Trophoblast cell (in vitro differentiated cells and primary cell): Measurements from ENCODE around the gene PCARE.
A peak's percentile ranks its signal among the peaks of the same experiment; 100 is the strongest.

Source experiments
- DNase-seq, 2 donors: peaks; one replicate each; pipeline ENCODE4 v3.0.0-alpha.2; 2016
- H2AFZ ChIP-seq: 2 replicates; pipeline ENCODE4 v1.6.1; 2013; ENCODE audit warnings: low read length, moderate library complexity, mild to moderate bottlenecking; ENCODE audit not compliant: insufficient read depth, poor library complexity
- H2AK5ac ChIP-seq: 2 replicates; pipeline ENCODE4 v1.6.1; 2013; ENCODE audit warnings: mild to moderate bottlenecking, low read length
- H2BK120ac ChIP-seq: 2 replicates; pipeline ENCODE4 v1.6.1; 2013; ENCODE audit warnings: low read length, mild to moderate bottlenecking, moderate library complexity; ENCODE audit not compliant: insufficient read depth, poor library complexity
- H2BK12ac ChIP-seq: 2 replicates; pipeline ENCODE4 v1.6.1; 2013; ENCODE audit warnings: mild to moderate bottlenecking, low read length, moderate library complexity
- H2BK5ac ChIP-seq: 2 replicates; pipeline ENCODE4 v1.6.1; 2013; ENCODE audit warnings: low read length, low read depth, moderate library complexity, mild to moderate bottlenecking; ENCODE audit not compliant: poor library complexity
- H3K14ac ChIP-seq: 2 replicates; pipeline ENCODE4 v1.6.1; 2013; ENCODE audit warnings: mild to moderate bottlenecking, low read length
- H3K18ac ChIP-seq: 2 replicates; pipeline ENCODE4 v1.6.1; 2013; ENCODE audit warnings: mild to moderate bottlenecking, low read length
- H3K23ac ChIP-seq: 2 replicates; pipeline ENCODE4 v1.6.1; 2013; ENCODE audit warnings: low read length
- H3K27ac ChIP-seq: 2 replicates; pipeline ENCODE4 v1.5.1; 2013; ENCODE audit warnings: low read depth, mild to moderate bottlenecking, inconsistent platforms, low read length, moderate library complexity
- H3K27me3 ChIP-seq: 2 replicates; pipeline ENCODE4 v1.6.1; 2013; ENCODE audit warnings: inconsistent platforms, mild to moderate bottlenecking, low read length, moderate library complexity; ENCODE audit not compliant: insufficient read depth
- H3K36me3 ChIP-seq, 2 experiments: 1 replicate in 1 of 2; 2 replicates in 1 of 2; pipeline ENCODE4 v1.6.1; 2013; ENCODE audit warnings: low read length in 2 of 2, mild to moderate bottlenecking in 2 of 2, moderate library complexity in 1 of 2; ENCODE audit not compliant: insufficient read depth in 2 of 2, control insufficient read depth in 1 of 2
- H3K4ac ChIP-seq: 2 replicates; pipeline ENCODE4 v1.6.1; 2013; ENCODE audit warnings: low read depth, mild to moderate bottlenecking, low read length, moderate library complexity
- H3K4me1 ChIP-seq, 2 experiments: 1 replicate in 1 of 2; 2 replicates in 1 of 2; pipeline ENCODE4 v1.6.1; 2013; ENCODE audit warnings: low read length in 2 of 2, mild to moderate bottlenecking in 2 of 2, moderate library complexity in 1 of 2; ENCODE audit not compliant: insufficient read depth in 2 of 2, control insufficient read depth in 1 of 2
- H3K4me2 ChIP-seq: 2 replicates; pipeline ENCODE4 v1.6.1; 2013; ENCODE audit warnings: inconsistent platforms, mild to moderate bottlenecking, low read length, moderate library complexity
- H3K4me3 ChIP-seq: 2 replicates; pipeline ENCODE4 v1.5.1; 2013; ENCODE audit warnings: mild to moderate bottlenecking, low read depth, low read length, inconsistent platforms
- H3K79me1 ChIP-seq: one replicate; pipeline ENCODE4 v1.6.1; 2013; ENCODE audit warnings: low read length
- H3K79me2 ChIP-seq: 2 replicates; pipeline ENCODE4 v1.6.1; 2013; ENCODE audit warnings: low read length, mild to moderate bottlenecking; ENCODE audit not compliant: control insufficient read depth, insufficient read depth, poor library complexity
- H3K9ac ChIP-seq: 2 replicates; pipeline ENCODE4 v1.6.1; 2013; ENCODE audit warnings: mild to moderate bottlenecking, low read length
- H3K9me3 ChIP-seq: 2 replicates; pipeline ENCODE4 v1.6.1; 2013; ENCODE audit warnings: low read depth, mild to moderate bottlenecking, control low read depth, inconsistent platforms, low read length; ENCODE audit not compliant: insufficient read depth
- H4K12ac ChIP-seq: 2 replicates; pipeline ENCODE4 v1.6.1; 2013; ENCODE audit warnings: low read depth, mild to moderate bottlenecking, low read length, moderate library complexity
- H4K8ac ChIP-seq: 2 replicates; pipeline ENCODE4 v1.6.1; 2013; ENCODE audit warnings: low read depth, mild to moderate bottlenecking, low read length, moderate library complexity
- H4K91ac ChIP-seq: one replicate; pipeline ENCODE4 v1.6.1; 2013; ENCODE audit warnings: low read depth, mild to moderate bottlenecking, low read length, moderate library complexity
- WGBS: extraction: QIAGEN DNeasy Blood & Tissue Kit; methylation state at CpG from one replicate; pipeline ENCODE4 v1.1.7; 2013; ENCODE audit warnings: missing lambda C conversion rate; ENCODE audit not compliant: insufficient read length, insufficient coverage; ENCODE audit errors: extremely low coverage; 5-methylcytosine and 5-hydroxymethylcytosine counted together

The PCARE gene

GRCh38 chr2:29065068-29065811, 9.1 kb downstream of the PCARE start:
- H3K4me1 ChIP-seq = no peaks in the 10 kb centered on the region
- H2BK5ac ChIP-seq = no peak overlapping the region
- H3K4ac ChIP-seq = no peak overlapping the region
- no peak overlapping the region for H3K14ac ChIP-seq
- no peaks in the 10 kb centered on the region for H3K27me3 ChIP-seq
- no peak overlapping the region for H4K91ac ChIP-seq
- peaks cover 4% of the 10 kb centered on the region for H3K9me3 ChIP-seq
- H3K4me3 ChIP-seq = no peak overlapping the region
- H3K36me3 ChIP-seq = no peaks in the 10 kb centered on the region
- H4K8ac ChIP-seq = no peak overlapping the region
- no peak overlapping the region for H4K12ac ChIP-seq
- no peak overlapping the region for H3K18ac ChIP-seq
- H3K27ac ChIP-seq = no peak overlapping the region
- H3K9ac ChIP-seq = no peak overlapping the region
- H2AK5ac ChIP-seq = no peak overlapping the region
- no peaks in the 10 kb centered on the region for H3K79me2 ChIP-seq
- no peak for DNase-seq
- H2AFZ ChIP-seq = no peak overlapping the region
- H3K4me2 ChIP-seq = no peak overlapping the region
- no peak overlapping the region for H2BK12ac ChIP-seq
- no peak overlapping the region for H3K23ac ChIP-seq
- H2BK120ac ChIP-seq = no peak overlapping the region
- no CpG with 5 or more reads among the region's 10 CpGs for WGBS
- H3K79me1 ChIP-seq = no peaks in the 10 kb centered on the region

GRCh38 chr2:29064746-29065067, 9.6 kb downstream of the PCARE start:
- Histone ChIP-seq H3K4me1 (no peaks in the 10 kb centered on the region), H2BK5ac (no peak overlapping the region), H3K79me2 (no peaks in the 10 kb centered on the region), H2AFZ (no peak overlapping the region), H3K9me3 (peaks cover 4% of the 10 kb centered on the region), H3K4ac (no peak overlapping the region), H4K12ac (no peak overlapping the region), H3K4me3 (no peak overlapping the region), H3K18ac (no peak overlapping the region), H4K91ac (no peak overlapping the region), H2BK12ac (no peak overlapping the region), H3K79me1 (no peaks in the 10 kb centered on the region), H3K4me2 (no peak overlapping the region), H3K36me3 (no peaks in the 10 kb centered on the region), H3K9ac (no peak overlapping the region), H2AK5ac (no peak overlapping the region), H4K8ac (no peak overlapping the region), H3K23ac (no peak overlapping the region), H2BK120ac (no peak overlapping the region), H3K14ac (no peak overlapping the region), H3K27me3 (no peaks in the 10 kb centered on the region), H3K27ac (no peak overlapping the region)
- no CpG with 5 or more reads among the region's 11 CpGs for WGBS
- no peak for DNase-seq

- H3K79me2 ChIP-seq = no peaks in the 10 kb centered on the region
- no peak overlapping the region for H2AK5ac ChIP-seq
- WGBS = no CpG with 5 or more reads among the region's 4 CpGs
- no peak overlapping the region for H2BK12ac ChIP-seq
- no peak overlapping the region for H4K91ac ChIP-seq
- no peaks in the 10 kb centered on the region for H3K36me3 ChIP-seq
- no peak overlapping the region for H3K27ac ChIP-seq
- no peak overlapping the region for H3K18ac ChIP-seq
- no peaks in the 10 kb centered on the region for H3K79me1 ChIP-seq
- no peak overlapping the region for H3K4ac ChIP-seq
- DNase-seq = no peak
- no peak overlapping the region for H2BK5ac ChIP-seq
- no peak overlapping the region for H2BK120ac ChIP-seq
- H3K14ac ChIP-seq = no peak overlapping the region
- no peaks in the 10 kb centered on the region for H3K4me1 ChIP-seq
- no peak overlapping the region for H4K12ac ChIP-seq
- no peak overlapping the region for H3K23ac ChIP-seq
- peaks cover 4% of the 10 kb centered on the region for H3K9me3 ChIP-seq
- H3K9ac ChIP-seq = no peak overlapping the region
- H2AFZ ChIP-seq = no peak overlapping the region
- H3K4me2 ChIP-seq = no peak overlapping the region
- H3K4me3 ChIP-seq = no peak overlapping the region
- H4K8ac ChIP-seq = no peak overlapping the region
- H3K27me3 ChIP-seq = no peaks in the 10 kb centered on the region
Observed at GRCh38 chr2:29064346-29064715, 10.0 kb downstream of the PCARE start.

GRCh38 chr2:29063646-29064345, 10.5 kb downstream of the PCARE start:
- no CpG with 5 or more reads among the region's 20 CpGs for WGBS
- Histone ChIP-seq H3K4me3 (no peak overlapping the region), H3K4ac (no peak overlapping the region), H4K12ac (no peak overlapping the region), H3K9ac (no peak overlapping the region), H3K4me1 (no peaks in the 10 kb centered on the region), H3K23ac (peak overlapping the region; percentile 97), H3K14ac (no peak overlapping the region), H3K4me2 (no peak overlapping the region), H2AFZ (no peak overlapping the region), H3K36me3 (no peaks in the 10 kb centered on the region), H2AK5ac (no peak overlapping the region), H3K9me3 (peaks cover 4% of the 10 kb centered on the region), H2BK12ac (no peak overlapping the region), H3K79me2 (no peaks in the 10 kb centered on the region), H2BK120ac (no peak overlapping the region), H3K27ac (no peak overlapping the region), H2BK5ac (no peak overlapping the region), H3K79me1 (no peaks in the 10 kb centered on the region), H4K8ac (no peak overlapping the region), H3K18ac (no peak overlapping the region), H3K27me3 (no peaks in the 10 kb centered on the region), H4K91ac (no peak overlapping the region)
- peak in 1 of 2 donors; percentile 15 for DNase-seq
